NCI-H2107 treated with DMSO at 0.1 percent for 48 hours (cell line): Measurements from ENCODE around the gene NEDD4L.

ENCODE experiments used
- DNase-seq: peaks from one replicate; lab custom pipeline; 2025; ENCODE audit not compliant: unreplicated experiment; lab: John Stamatoyannopoulos, UW

The NEDD4L gene

DNA sequence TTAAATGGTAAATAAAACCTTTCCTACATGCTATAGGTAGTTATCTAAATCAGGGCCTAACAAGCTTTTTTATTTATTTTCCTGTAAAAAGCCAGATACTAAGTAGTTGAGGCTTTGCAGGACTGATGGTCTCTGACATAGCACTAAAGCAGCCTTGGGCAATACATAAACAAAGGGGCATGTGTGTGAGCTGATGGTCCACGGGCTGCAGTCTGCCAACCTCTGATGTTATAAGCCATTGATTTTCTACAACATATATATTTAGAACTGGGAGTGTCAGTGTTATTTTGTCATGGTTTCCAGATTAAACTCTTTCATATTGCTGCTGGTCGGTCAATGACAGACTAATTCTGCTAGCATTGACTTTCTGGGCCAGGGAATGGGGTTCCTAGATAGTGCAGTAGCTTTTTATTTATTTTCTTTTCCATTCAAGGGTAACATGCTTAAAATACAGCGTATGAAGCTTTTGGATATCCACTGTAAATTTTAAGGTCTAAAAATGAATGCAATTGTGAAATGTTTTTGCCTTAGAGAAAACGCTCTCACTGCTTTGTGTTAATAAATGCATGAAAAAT is 134.0 kb downstream of the NEDD4L start:
- no peak for DNase-seq

GRCh38 chr18:58178511-58178910 is 134.5 kb downstream of the NEDD4L start:
- DNase-seq: no peak

DNA sequence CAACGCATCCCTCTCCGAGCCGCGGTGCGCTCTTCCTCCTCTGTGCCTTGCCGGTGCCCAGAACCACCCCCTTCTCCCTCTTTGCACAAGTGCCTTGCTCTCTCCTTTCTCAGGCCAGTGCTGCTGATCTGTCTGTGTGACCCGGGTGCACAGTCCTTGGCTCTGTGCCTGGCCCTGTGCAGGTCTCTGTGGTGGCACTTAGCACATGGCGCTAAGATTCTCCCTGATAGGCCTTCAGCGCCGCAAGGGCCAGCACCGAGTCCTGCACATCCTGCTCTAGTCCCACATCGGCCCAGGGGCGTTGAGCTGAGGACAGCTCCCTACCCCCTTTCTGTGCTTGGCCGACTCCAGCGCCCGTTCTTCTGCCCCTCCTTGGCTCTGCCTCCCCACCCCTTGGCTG is 136.1 kb downstream of the NEDD4L start:
- DNase-seq: no peak

- peak; percentile 73 for DNase-seq
Observed at GRCh38 chr18:58180738-58181353, 136.8 kb downstream of the NEDD4L start.

DNA sequence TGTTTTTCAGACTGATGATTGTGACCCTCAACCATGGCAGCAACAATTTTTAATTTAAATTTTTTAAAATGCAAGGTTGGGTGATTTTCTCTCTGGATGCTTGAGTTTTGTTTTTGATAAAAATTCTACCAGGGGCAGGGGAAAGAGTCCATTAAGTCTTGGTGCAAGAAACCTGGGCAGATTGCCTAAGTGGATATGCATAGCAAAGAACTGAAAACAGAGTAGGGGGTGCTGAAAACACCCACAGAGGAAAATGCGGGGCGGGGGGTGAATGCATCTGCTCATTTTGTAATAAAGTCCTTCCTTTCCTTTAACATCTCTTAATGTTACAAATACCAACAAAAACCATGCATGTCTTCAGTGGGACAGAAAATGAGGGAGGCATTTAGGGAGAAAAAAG is 138.0 kb downstream of the NEDD4L start:
- DNase-seq: no peak

GRCh38 chr18:58183226-58183625 is 139.2 kb downstream of the NEDD4L start:
- DNase-seq: peak; percentile 90

DNA sequence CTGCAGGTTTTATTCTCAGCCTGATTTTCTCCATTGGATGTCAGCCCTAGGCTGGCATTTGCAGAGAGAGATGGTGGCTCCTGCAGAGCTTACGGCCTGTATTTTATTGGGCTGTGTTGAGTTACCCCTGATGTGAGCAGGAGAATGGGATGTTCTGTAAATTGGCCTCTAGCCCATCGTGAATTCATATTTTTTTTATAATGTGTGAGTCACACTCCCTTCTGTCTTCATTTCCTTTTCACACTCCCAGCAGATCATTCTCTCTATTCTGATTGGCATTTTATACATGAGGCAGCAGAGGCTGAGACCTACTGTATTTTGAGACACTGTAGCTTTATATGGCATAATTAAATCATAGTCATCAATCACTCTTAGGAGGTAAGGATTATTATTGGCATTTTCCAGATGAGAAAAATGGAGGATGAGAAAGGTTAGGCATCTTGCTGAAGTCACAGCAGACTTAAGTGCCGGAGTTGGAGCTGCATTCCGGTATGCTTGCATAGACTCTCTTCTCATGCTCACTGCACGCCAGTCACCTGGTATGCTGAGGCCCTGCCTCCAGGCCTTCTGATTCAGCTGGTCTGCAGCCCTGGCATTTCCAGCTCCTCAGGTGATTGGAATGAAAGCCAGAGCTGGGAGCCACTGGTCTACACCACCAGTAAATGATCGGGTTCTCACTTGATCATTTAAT is 142.4 kb downstream of the NEDD4L start:
- peak; percentile 26 for DNase-seq

DNA sequence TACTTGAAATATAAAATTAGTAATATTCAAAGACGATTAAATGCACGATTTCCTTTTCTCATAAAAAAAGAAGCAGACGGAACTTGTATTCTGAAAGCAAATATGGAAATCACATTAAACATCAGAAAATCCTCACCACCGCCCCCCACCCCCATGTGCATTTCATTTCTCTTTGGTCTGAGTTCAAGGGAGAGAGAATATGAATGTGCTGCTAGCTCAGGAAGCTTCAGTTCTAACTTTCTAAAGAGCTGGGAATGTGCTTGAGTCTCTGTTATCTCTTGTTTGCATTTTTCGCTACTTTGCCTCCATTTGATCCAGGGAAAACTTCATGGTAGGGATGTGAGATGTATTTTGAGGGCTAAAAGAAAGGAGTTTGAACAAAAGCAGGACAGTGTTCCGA is 143.6 kb downstream of the NEDD4L start:
- DNase-seq: no peak

DNA sequence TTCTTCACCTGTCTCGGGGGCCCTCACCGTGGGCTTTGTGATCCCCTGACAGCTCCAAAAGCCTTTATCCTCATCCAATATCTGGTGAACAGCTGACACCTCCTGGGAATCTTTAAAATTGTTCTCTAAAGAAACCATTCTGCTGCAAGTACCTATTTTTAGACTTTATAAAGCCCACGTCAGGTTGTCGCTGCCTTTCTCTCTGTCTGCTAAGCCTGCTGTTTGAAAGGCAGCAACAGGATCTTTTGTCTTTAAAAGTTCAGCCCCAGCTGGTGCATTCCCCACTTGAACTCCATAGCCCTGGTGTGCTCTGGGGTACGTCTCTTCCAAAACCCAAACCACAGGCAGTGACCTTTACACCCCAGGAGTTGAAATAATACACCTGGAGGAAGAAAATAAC is 145.0 kb downstream of the NEDD4L start:
- DNase-seq: peak; percentile 97

GRCh38 chr18:58190842-58191530 is 147.0 kb downstream of the NEDD4L start:
- no peak for DNase-seq

GRCh38 chr18:58191626-58192025 is 147.6 kb downstream of the NEDD4L start:
- no peak for DNase-seq

GRCh38 chr18:58192519-58192918 is 148.5 kb downstream of the NEDD4L start:
- no peak for DNase-seq

DNA sequence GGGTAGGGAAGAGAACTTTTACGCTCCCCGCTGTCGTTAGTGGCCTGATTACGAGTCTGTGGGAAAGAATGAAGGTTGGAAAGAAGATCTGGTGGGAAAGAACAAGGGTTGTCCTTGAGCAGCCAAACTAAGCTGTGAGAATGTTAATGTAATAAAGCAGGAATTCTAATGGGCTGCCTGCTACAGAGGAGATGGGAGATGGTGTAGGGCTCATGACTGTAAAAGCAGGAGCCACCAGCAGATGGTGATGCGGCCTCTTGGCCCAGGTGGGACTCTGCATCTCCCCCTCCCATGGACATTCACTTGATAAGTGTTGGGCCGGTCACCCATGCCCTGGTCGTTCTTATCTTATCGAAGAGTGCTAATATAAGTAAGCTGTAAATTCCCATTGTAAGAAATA is 150.0 kb downstream of the NEDD4L start:
- DNase-seq: no peak

DNA sequence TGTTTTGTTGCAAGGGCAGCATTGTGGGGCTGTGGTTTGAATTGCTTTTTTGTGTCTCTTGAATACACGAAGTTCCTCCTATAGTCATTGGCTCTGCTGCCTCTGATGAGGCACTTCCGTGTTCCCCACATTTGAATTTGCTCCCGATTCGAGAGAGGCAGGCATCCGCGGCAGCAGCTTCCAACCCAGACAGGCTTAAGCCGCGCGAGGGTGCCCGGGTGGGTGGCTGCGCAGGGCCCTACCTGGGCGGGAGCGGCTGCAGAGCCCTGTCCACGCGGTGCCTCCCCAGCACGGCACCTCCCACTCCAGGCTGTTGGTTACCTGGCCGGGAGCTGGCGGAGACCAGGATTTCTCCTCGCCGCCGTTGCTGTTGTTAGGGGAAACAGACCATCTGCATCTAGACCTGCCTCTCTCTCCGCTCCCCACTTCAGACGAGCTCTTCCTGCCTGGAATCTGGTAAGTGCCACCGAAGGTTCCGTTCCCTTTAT is 151.3 kb downstream of the NEDD4L start:
- peak; percentile 64 for DNase-seq

GRCh38 chr18:58196164-58196563 is 152.1 kb downstream of the NEDD4L start:
- no peak for DNase-seq

GRCh38 chr18:58196881-58197872 is 153.2 kb downstream of the NEDD4L start:
- DNase-seq: peak; percentile 36

DNA sequence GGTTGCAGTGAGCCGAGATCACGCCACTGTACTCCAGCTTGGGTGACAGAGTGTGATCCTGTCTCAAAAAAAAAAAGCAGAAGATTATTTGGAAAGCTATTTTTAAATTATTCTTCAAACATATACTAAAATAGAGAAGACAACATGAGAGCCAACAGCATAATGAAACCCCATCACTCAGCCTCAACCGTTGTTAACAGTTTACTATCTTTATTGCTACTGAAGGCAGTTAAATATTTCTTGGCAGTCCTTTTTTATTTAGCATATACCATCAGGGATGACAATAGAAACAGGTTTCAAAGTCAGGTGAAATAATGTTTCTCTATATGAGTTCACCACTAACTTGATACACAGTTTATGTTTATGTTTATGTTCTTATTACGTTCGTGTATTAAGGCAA is 157.2 kb downstream of the NEDD4L start:
- no peak for DNase-seq

GRCh38 chr18:58201733-58202730 is 158.0 kb downstream of the NEDD4L start:
- peak; percentile 79 for DNase-seq

GRCh38 chr18:58204776-58205442 is 160.9 kb downstream of the NEDD4L start:
- no peak for DNase-seq
